Loucy (cell line): ENCODE data around the gene AP3D1.

Source experiments
- CTCF ChIP-seq: fragments of 200-600 bp; sonication (generic); conservative IDR thresholded peaks from 2 replicates; pipeline ENCODE4 v1.5.1; 2014; ENCODE audit warnings: mild to moderate bottlenecking, antibody characterized with exemption, low read length
- EZH2phosphoT487 ChIP-seq: fragments of 200-600 bp; IDR thresholded peaks from 2 replicates; pipeline ENCODE4 v1.6.1; 2018; ENCODE audit warnings: antibody characterized with exemption, mild to moderate bottlenecking, moderate library complexity, borderline replicate concordance

GRCh38 chr19:2096034-2096479 lies 55.3 kb downstream of the AP3D1 start, which contains the start of gene MOB3A:
- TF ChIP-seq CTCF, result peak; percentile 48
- no peak for TF ChIP-seq EZH2phosphoT487
